ENCODE measurements around the gene EHMT1.

The EHMT1 gene

DNA sequence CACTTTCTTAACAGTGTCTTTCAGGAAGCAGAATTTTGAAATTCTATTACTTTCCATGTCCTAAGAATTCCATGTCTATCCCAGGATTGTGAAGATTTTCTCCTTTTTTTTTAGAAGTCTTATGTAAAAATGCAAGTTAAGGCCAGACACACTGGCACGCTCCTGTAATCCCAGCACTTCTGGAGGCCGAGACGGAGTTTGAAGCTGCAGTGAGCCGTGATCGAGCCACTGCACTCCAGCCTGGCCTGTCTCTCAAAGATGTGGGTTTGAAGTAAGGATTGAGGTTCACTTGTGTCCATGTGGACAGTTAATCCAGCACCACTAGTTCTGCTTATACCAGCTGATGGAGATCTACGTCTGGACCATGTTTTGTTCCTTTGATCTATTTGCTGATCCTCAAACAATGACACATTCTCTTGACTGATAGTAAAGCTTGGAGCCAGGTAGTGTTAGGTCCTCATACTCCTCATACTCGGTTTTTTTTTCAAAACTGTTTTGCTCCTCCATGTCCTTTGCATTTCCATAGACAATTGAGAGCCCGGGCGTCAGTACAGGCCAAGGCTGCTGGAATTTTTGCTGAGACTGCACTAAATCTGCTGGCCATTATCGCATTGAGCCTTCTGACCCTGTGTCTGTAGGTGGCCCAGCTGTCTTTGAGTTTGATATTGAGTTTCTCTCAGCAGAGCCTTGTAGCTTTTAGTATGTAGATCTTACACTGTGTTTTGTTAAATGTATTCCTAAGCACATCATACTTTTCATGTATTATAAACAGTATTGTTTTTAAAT lies 205.4 kb downstream of the EHMT1 start:
- DNase-seq (ENCODE audit: low spot score) = no peak
- TF ChIP-seq, protein P1, sequence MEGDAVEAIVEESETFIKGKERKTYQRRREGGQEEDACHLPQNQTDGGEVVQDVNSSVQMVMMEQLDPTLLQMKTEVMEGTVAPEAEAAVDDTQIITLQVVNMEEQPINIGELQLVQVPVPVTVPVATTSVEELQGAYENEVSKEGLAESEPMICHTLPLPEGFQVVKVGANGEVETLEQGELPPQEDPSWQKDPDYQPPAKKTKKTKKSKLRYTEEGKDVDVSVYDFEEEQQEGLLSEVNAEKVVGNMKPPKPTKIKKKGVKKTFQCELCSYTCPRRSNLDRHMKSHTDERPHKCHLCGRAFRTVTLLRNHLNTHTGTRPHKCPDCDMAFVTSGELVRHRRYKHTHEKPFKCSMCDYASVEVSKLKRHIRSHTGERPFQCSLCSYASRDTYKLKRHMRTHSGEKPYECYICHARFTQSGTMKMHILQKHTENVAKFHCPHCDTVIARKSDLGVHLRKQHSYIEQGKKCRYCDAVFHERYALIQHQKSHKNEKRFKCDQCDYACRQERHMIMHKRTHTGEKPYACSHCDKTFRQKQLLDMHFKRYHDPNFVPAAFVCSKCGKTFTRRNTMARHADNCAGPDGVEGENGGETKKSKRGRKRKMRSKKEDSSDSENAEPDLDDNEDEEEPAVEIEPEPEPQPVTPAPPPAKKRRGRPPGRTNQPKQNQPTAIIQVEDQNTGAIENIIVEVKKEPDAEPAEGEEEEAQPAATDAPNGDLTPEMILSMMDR (IDR thresholded peaks at IDR 0.05; ENCODE audit: extremely low read depth, missing control alignments) = no peak

DNA sequence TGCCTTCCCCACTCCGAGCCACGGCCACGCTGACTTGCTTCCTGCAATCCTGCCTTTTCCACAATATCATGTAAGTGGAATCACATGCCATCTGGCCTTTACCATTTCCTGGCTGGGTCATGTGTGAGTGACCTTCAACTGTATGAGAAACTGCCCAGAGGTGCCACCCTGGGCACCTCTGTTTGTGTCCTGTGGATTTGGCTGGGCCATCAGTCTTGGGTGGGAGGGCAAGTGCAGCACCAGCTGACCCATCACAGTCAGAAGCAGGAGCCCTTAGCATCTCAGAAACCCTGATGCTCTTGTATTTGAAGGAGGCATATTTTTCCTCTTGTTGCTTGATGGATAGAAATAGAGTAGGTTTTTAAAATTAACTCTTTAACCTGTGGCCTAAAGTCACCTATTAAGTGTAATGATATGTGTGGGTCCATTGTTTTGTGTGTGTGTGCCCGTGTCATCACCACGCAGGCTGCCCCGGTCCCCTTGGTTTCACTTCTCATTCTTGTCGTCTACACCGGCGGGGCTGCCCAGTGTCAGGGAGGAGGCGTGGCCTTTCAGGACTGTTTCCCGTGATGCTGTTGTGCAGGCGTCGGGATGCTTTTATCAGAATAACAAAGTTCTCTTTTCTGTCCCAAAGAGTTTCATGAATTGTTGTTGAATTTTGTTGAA lies 206.7 kb downstream of the EHMT1 start:
- peak; percentile 83 for DNase-seq (ENCODE audit: low spot score)
- TF ChIP-seq, protein P1 (IDR thresholded peaks at IDR 0.05; ENCODE audit: extremely low read depth, missing control alignments) = no peak

DNA sequence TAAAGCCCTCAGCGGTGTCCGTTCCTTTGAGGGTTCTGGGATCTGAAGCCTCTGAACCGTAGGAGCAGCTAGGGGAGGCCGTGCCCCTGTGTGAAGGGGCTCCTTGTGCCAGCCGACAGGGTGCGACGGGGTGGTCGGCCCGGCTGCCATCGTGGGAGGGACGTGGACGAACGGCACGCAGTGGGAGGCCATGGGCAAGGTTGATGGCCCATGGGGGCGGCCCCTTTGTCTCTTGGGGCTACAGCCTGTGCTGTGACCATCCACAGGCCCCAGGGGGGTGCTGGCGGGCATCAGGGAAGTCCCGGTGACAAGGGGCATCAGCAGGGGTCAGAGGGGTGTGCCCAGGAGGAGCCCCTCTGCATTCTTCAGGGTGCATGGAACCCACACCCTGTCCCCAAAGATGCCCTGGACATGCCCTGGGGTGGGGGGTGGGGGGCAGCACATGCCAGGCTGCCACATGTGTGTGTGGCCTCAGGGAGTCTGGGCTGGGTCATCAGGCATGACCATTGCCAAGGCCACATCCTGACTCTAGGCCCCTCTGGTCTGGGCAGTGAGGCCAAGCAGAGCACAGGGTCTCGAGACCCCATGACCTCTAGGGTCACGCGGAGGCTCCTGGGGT lies 209.2 kb downstream of the EHMT1 start:
- no peak for DNase-seq (ENCODE audit: low spot score)
- TF ChIP-seq, protein P1 (IDR thresholded peaks at IDR 0.05; ENCODE audit: extremely low read depth, missing control alignments) = no peak

DNA sequence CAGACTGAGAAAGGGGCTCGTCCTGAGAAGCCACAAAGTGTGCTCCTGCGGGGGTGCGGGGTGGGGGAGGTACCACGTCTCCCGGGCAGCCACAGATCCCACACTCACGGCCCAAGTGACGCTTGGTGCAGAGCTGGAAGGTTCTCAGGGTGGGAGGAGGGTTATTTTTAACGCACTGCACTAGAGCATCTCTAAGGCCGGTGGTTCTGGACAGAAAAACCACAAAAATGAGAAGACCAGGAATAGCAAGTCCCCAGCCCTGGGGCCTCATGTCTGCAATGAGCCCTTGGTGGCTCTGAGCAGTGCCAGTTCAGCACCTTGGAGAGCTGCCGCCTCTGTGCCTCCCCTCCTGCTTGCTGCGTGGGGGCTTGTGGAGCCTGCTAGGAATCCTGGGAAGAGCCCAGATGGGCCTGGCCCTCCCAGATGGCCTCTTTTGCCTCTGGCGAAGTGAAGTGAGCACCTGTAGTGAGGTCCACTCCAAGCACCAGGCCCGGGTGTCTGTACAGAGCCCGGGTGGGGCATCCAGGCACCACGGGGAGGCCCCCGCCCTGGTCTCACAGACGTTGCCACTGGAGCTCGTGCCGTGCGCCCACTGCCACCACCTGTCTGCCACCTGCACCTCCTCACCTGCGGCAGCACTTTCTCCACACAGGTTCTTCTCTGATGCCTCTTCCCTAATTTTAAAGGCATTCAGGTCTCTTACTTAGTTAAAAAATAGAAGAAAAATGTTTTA lies 209.9 kb downstream of the EHMT1 start:
- TF ChIP-seq, protein P1 (IDR thresholded peaks at IDR 0.05; ENCODE audit: extremely low read depth, missing control alignments) = no peak
- DNase-seq (ENCODE audit: low spot score) = no peak

DNA sequence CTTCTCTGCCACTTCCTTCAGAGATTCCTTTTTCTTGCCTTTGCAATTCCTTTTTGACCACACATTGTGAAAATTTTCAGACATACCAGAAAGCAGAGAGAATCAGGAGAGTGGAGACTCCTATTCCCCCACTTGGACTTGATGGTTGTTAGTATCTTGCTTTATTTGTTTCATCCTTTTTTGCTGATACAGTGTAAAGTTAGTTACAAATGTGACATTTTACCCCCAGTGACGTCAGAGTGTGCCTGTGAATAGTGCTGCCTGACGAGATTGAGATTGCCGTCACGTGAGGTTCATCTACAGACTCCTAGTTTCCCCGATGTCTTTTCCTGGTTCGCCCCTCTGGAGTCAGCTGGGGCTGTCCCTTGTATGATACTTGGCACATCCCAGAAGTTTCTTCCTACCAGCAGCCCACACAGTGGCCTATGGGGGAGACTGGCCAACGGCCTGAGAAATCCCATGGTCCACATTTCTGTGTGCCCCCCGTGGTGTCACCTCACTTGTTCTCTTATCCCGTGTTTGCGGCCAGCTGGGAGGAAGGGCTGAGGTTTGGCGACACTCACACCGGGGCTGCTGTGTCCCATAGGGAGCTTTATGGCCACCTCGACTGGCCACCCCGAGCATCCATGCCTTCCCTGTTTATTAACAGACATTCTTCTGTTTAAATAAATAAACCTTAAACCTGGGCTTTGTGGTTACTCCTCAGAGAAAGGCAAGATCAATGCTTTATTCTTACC lies 210.6 kb downstream of the EHMT1 start:
- TF ChIP-seq, protein P1 (IDR thresholded peaks at IDR 0.05; ENCODE audit: extremely low read depth, missing control alignments) = no peak
- DNase-seq (ENCODE audit: low spot score) = no peak

DNA sequence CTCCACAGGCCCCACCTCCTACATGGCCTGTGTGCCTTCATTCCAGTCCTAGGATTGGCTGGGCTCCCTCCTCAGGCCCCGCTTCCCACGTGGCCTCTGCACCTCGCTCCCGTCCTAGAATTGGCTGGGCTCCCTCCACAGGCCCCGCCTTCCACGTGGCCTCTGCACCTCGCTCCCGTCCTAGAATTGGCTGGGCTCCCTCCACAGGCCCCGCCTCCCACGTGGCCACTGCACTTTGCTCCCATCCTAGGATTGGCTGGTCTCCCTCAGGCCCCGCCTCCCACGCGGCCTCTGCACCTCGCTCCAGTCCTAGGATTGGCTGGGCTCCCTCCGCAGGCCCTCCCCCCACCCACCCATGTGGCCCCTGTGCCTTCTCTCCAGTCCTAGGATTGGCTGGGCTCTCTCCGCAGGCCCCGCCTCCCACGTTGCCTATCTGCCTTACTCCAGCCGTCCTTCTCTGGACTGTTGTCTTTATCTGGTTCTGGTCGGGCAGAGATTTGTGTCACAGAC lies 213.4 kb downstream of the EHMT1 start:
- TF ChIP-seq, protein P1 (IDR thresholded peaks at IDR 0.05; ENCODE audit: extremely low read depth, missing control alignments) = no peak
- no peak for DNase-seq (ENCODE audit: low spot score)
